Fibroblast of the aortic adventitia (primary cell): Measurements from ENCODE around the gene ETS2. TPM values are rescaled to one million over a fixed set of nuclear protein-coding genes. Genes with fewer than 3 reads are reported as not detected.

Source experiments
- DNase-seq: peaks from one replicate; pipeline ENCODE4 v3.0.0-alpha.2; 2010; ENCODE audit warnings: low read depth
- H3K4me3 ChIP-seq: 2 replicates; pipeline ENCODE4 v1.5.1; 2011; ENCODE audit warnings: low read depth, mild to moderate bottlenecking, control low read depth, low read length, moderate library complexity
- total RNA-seq: library from RNA; depleted of rRNA; stranded (reverse); fragments of >200 nt; gene quantifications from 2 replicates; pipeline ENCODE4 v1.2.3, GENCODE V29; 2012; ENCODE audit warnings: low replicate concordance
- TF ChIP-seq, protein P1 (sequence below): IDR thresholded peaks from 2 replicates; pipeline ENCODE4 v1.5.1; 2011; ENCODE audit warnings: mild to moderate bottlenecking, low read length, control low read depth, inconsistent platforms; ENCODE audit not compliant: insufficient read depth

The ETS2 gene
- total RNA-seq, 1 donor: 62.6 TPM

DNA sequence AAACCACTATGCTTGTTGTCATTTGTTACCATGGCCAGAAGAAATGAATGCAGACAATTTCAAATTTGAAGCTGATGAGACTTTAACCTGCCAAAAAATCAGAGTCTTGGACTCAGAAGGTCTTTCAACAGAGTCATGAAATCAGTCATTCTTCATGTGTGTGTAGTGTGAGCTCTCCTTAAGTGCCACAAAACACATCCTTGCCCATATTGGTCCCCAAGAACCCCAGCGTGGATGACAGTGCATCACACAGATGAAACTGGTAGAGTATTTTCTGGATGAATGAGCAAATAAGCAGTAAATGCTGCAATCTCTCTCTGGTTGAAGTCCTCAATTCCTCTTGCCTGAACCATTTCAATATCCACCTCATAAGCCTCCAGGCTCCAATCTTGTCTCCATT, 28.7 kb upstream of the ETS2 start:
- no peak for DNase-seq
- TF ChIP-seq, protein P1, sequence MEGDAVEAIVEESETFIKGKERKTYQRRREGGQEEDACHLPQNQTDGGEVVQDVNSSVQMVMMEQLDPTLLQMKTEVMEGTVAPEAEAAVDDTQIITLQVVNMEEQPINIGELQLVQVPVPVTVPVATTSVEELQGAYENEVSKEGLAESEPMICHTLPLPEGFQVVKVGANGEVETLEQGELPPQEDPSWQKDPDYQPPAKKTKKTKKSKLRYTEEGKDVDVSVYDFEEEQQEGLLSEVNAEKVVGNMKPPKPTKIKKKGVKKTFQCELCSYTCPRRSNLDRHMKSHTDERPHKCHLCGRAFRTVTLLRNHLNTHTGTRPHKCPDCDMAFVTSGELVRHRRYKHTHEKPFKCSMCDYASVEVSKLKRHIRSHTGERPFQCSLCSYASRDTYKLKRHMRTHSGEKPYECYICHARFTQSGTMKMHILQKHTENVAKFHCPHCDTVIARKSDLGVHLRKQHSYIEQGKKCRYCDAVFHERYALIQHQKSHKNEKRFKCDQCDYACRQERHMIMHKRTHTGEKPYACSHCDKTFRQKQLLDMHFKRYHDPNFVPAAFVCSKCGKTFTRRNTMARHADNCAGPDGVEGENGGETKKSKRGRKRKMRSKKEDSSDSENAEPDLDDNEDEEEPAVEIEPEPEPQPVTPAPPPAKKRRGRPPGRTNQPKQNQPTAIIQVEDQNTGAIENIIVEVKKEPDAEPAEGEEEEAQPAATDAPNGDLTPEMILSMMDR: no peak
- no peak overlapping the region for H3K4me3 ChIP-seq

DNA sequence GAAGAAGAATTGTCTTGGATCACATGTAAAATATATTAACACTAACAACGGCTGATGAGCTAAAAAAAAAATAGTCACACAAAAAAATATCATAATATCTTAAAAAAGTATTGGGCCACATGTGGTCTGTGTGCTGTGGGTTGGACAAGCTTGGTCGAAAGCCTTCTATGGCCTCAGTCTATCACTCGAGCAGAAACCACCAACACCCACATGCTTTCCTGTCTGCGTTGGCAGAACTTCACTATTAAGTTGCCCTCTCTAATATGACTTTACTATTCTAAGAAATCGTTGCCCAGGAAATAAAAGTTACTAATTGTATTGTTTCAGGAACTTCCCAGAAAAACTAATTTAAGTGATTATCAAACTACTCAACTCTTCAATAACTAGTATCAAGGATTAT, 28.2 kb upstream of the ETS2 start:
- no peak overlapping the region for H3K4me3 ChIP-seq
- DNase-seq: no peak
- TF ChIP-seq, protein P1: no peak

DNA sequence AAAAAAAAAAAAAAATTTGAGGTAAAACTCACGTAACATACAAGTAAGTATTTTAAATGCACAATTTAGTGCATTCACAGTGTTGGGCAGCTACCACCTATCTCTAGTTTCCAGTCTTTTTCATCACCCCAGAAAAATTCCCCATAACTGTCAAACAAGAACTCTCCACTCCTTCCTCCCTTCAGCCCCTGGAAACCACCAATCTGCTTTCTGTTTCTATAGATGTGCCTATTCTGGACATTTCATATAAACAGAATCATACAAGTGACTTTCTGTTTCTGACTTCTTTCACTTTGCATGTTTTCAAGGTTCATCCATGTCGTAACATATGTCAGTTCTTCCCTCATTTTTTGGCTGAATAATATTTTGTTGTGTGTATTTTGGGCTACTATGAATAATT, 24.9 kb upstream of the ETS2 start:
- DNase-seq: no peak
- TF ChIP-seq, protein P1: no peak
- H3K4me3 ChIP-seq: no peak overlapping the region

DNA sequence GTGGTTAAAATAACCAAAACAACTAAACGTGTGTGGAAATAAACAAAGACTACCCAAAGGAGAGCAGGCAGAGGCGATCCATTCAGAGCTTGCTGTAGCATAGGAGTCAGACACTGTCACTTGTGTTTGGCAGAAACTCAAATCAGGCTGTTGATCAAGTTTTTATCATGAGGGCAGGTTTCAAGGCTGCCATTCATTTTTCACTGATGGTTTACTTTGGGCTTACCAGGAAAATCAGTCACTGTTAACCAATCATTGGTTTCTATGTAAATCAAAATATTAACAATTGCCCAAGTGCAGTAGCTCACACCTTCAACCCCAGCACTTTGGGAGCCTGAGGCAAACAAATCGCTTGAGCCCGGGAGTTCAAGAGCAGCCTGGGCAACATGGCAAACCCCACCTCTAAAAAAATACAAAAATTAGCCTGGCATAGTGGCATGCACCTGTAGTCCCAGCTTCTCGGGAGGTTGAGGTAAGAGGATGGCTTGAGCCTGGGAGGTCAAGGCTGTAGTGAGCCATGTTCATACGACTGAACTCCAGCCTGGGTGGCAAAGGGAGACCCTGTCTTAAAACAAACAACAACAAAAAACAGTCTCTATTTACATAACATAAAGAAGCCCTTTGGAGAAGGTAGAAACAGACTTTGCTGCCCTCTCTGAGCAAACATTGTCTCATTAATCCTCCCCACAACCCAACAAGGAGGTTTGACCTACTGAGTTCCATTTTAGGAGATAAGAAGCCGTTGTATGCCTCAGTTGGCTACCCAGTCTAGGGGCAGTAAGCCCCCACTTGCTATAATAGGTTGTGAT, 21.1 kb upstream of the ETS2 start:
- TF ChIP-seq, protein P1: no peak
- no peak for DNase-seq
- H3K4me3 ChIP-seq: no peak overlapping the region

DNA sequence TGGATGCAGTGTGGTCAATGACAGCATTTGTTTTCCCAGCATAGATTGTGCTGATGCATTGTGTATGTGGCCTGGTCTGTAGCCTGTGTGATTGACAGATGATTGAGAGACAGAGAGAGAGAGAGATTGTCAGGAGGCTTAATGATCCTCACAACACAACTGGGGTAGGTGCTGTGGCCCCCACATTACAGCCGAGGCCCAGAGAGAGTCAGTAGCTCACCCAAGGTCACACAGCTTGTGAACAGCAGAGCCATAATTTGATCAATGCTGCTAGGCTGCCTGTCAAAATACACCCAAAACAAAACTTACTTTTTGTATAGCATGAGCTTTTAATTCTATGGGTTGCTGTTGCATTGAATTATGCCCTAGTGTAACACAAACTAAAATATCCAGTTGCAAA, 20.2 kb upstream of the ETS2 start:
- TF ChIP-seq, protein P1: no peak
- DNase-seq: no peak
- no peak overlapping the region for H3K4me3 ChIP-seq

DNA sequence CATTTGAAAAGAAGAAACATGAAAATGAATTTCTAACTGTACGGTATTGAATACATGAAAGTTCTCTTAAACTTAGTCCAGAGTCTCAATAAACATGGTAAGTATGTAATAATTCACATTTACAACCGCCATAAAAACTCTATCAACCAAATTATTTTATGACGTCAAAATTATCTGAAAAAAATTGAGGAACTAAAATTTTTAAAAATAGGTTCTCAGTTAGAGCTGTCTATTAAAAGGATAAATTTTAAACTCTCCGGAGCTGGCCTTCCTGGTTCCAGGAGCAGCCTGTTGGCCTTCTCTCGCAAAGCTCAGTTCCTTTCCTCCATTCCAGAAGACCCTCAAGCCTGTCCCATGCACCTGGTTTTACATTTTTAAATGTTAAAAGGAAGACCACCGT, 18.7 kb upstream of the ETS2 start:
- TF ChIP-seq, protein P1: no peak
- DNase-seq: no peak
- no peak overlapping the region for H3K4me3 ChIP-seq
